H9 (cell line): ENCODE data around the gene SPAG6. TPM values are rescaled to one million over a fixed set of nuclear protein-coding genes. Genes with fewer than 3 reads are reported as not detected.

Experiments used
- DNase-seq: peaks from one replicate; pipeline ENCODE4 v3.0.0-alpha.2; 2017
- H2AFZ ChIP-seq: one replicate; pipeline ENCODE4 v1.6.1; 2013; ENCODE audit warnings: mild to moderate bottlenecking, low read length, control low read depth, moderate library complexity
- H2AK5ac ChIP-seq: 2 replicates; pipeline ENCODE4 v1.6.1; 2013; ENCODE audit warnings: low read length, control low read depth, mixed read lengths; ENCODE audit not compliant: insufficient read length
- H2BK120ac ChIP-seq: one replicate; pipeline ENCODE4 v1.6.1; 2013; ENCODE audit warnings: low read depth, mild to moderate bottlenecking, low read length, control low read depth, inconsistent platforms; ENCODE audit not compliant: poor library complexity, severe bottlenecking
- H2BK12ac ChIP-seq: 2 replicates; pipeline ENCODE4 v1.6.1; 2013; ENCODE audit warnings: low read length, control low read depth, mixed read lengths, low read depth; ENCODE audit not compliant: insufficient read length
- H2BK15ac ChIP-seq: 2 replicates; pipeline ENCODE4 v1.6.1; 2013; ENCODE audit warnings: low read depth, low read length, control low read depth
- H2BK20ac ChIP-seq: one replicate; pipeline ENCODE4 v1.6.1; 2013; ENCODE audit warnings: low read depth, mild to moderate bottlenecking, low read length, control low read depth, inconsistent platforms; ENCODE audit not compliant: poor library complexity, severe bottlenecking
- H2BK5ac ChIP-seq: 2 replicates; pipeline ENCODE4 v1.6.1; 2013; ENCODE audit warnings: low read length, control low read depth, mixed read lengths; ENCODE audit not compliant: insufficient read length
- H3K14ac ChIP-seq: 2 replicates; pipeline ENCODE4 v1.6.1; 2013; ENCODE audit warnings: low read length, control low read depth; ENCODE audit not compliant: insufficient read depth
- H3K18ac ChIP-seq: 2 replicates; pipeline ENCODE4 v1.6.1; 2013; ENCODE audit warnings: low read depth, mild to moderate bottlenecking, mixed read lengths, low read length, control low read depth; ENCODE audit not compliant: insufficient read length
- H3K23ac ChIP-seq: 2 replicates; pipeline ENCODE4 v1.6.1; 2013; ENCODE audit warnings: low read length, control low read depth, mixed read lengths, low read depth; ENCODE audit not compliant: insufficient read length
- H3K23me2 ChIP-seq: 2 replicates; pipeline ENCODE4 v1.6.1; 2013; ENCODE audit warnings: low read depth, mild to moderate bottlenecking, mixed read lengths, low read length, control low read depth; ENCODE audit not compliant: insufficient read length, poor library complexity, severe bottlenecking
- H3K27ac ChIP-seq: 2 replicates; pipeline ENCODE4 v1.5.1; 2013; ENCODE audit warnings: low read length, control low read depth, mixed read lengths, low read depth; ENCODE audit not compliant: insufficient read length
- H3K27me3 ChIP-seq: 2 replicates; pipeline ENCODE4 v1.6.1; 2013; ENCODE audit warnings: low read length, control low read depth, inconsistent platforms; ENCODE audit not compliant: insufficient read depth
- H3K4ac ChIP-seq: 2 replicates; pipeline ENCODE4 v1.6.1; 2013; ENCODE audit warnings: low read depth, mild to moderate bottlenecking, control low read depth, inconsistent platforms, low read length, moderate library complexity
- H3K4me1 ChIP-seq: 2 replicates; pipeline ENCODE4 v1.6.1; 2013; ENCODE audit warnings: low read length, control low read depth, inconsistent platforms; ENCODE audit not compliant: insufficient read depth
- H3K4me2 ChIP-seq: 2 replicates; pipeline ENCODE4 v1.6.1; 2013; ENCODE audit warnings: low read length, control low read depth, mixed read lengths; ENCODE audit not compliant: insufficient read length, insufficient read depth
- H3K56ac ChIP-seq: 2 replicates; pipeline ENCODE4 v1.6.1; 2013; ENCODE audit warnings: low read depth, mild to moderate bottlenecking, mixed read lengths, low read length, control low read depth; ENCODE audit not compliant: insufficient read length
- H3K79me1 ChIP-seq: 2 replicates; pipeline ENCODE4 v1.6.1; 2013; ENCODE audit warnings: low read depth, mild to moderate bottlenecking, moderate library complexity, low read length, control low read depth, inconsistent platforms; ENCODE audit not compliant: insufficient read depth, poor library complexity, severe bottlenecking
- H3K79me2 ChIP-seq: 2 replicates; pipeline ENCODE4 v1.6.1; 2013; ENCODE audit warnings: low read length, control low read depth, inconsistent platforms; ENCODE audit not compliant: insufficient read depth
- H3K9ac ChIP-seq: 2 replicates; pipeline ENCODE4 v1.6.1; 2013; ENCODE audit warnings: low read length, control low read depth, mixed read lengths; ENCODE audit not compliant: insufficient read length; ENCODE audit errors: extremely low read depth
- H3K9me3 ChIP-seq: one replicate; pipeline ENCODE4 v1.6.1; 2013; ENCODE audit warnings: low read depth, low read length, inconsistent platforms; ENCODE audit not compliant: control insufficient read depth
- H3T11ph ChIP-seq: one replicate; pipeline ENCODE4 v1.6.1; 2013; ENCODE audit warnings: mild to moderate bottlenecking, low read length, control low read depth, inconsistent platforms
- H4K20me1 ChIP-seq: one replicate; pipeline ENCODE4 v1.6.1; 2013; ENCODE audit not compliant: control insufficient read depth, insufficient read length, insufficient read depth
- H4K5ac ChIP-seq: 2 replicates; pipeline ENCODE4 v1.6.1; 2013; ENCODE audit warnings: low read depth, mild to moderate bottlenecking, mixed read lengths, low read length, control low read depth; ENCODE audit not compliant: insufficient read length
- H4K8ac ChIP-seq: replicated peaks from 2 replicates; pipeline ENCODE4 v1.6.1; 2013; ENCODE audit warnings: low read length, control low read depth, mixed read lengths, low read depth; ENCODE audit not compliant: insufficient read length
- H4K91ac ChIP-seq: 2 replicates; pipeline ENCODE4 v1.6.1; 2013; ENCODE audit warnings: low read depth, mild to moderate bottlenecking, moderate library complexity, mixed read lengths, low read length, control low read depth; ENCODE audit not compliant: insufficient read length
- H3K27ac Mint-ChIP-seq, 3 experiments: 2 replicates in 2 of 3; 3 replicates in 1 of 3; pipeline ENCODE4 v1.8.0; 2020 to 2021; ENCODE audit warnings: mixed read lengths in 3 of 3, mild to moderate bottlenecking in 1 of 3, moderate library complexity in 1 of 3
- H3K27me3 Mint-ChIP-seq: 2 replicates; pipeline ENCODE4 v1.8.0; 2021; ENCODE audit warnings: low read depth, mild to moderate bottlenecking, moderate library complexity, mixed read lengths
- H3K36me3 Mint-ChIP-seq, 3 experiments: 2 replicates in 2 of 3; 3 replicates in 1 of 3; pipeline ENCODE4 v1.8.0; 2020 to 2021; ENCODE audit warnings: low read depth in 3 of 3, mixed read lengths in 3 of 3; ENCODE audit not compliant: insufficient read depth in 1 of 3
- H3K4me1 Mint-ChIP-seq, 2 experiments: 2 replicates each; pipeline ENCODE4 v1.8.0; 2020; ENCODE audit warnings: mixed read lengths in 2 of 2
- H3K4me3 Mint-ChIP-seq, 2 experiments: 2 replicates in 1 of 2; 3 replicates in 1 of 2; pipeline ENCODE4 v1.8.0; 2020 to 2021; ENCODE audit warnings: mild to moderate bottlenecking in 2 of 2, mixed read lengths in 2 of 2, moderate library complexity in 1 of 2
- H3K9me3 Mint-ChIP-seq, 2 experiments: 2 replicates in 1 of 2; 3 replicates in 1 of 2; pipeline ENCODE4 v1.8.0; 2020; ENCODE audit warnings: mild to moderate bottlenecking in 2 of 2, mixed read lengths in 2 of 2, moderate library complexity in 1 of 2
- CTCF ChIP-seq: fragments of 200-600 bp; sonication (generic); conservative IDR thresholded peaks from 3 replicates; pipeline ENCODE4 v1.8.0; 2021; ENCODE audit warnings: antibody characterized with exemption, mild to moderate bottlenecking
- WGBS: extraction: QIAGEN DNeasy Blood & Tissue Kit; methylation state at CpG from one replicate; pipeline ENCODE4 v1.1.7; 2013; ENCODE audit warnings: missing lambda C conversion rate, low lambda C conversion rate, mixed read lengths; ENCODE audit not compliant: insufficient read length; ENCODE audit errors: extremely low coverage; 5-methylcytosine and 5-hydroxymethylcytosine counted together
- total RNA-seq: library from RNA; stranded (reverse); gene quantifications from 2 replicates; pipeline ENCODE4 v1.2.1, GENCODE V29; 2021

Gene SPAG6
- total RNA-seq, 1 experiment from 2014 or later, result 0.24 TPM

- no peaks in the 10 kb centered on the region for H3K36me3 Mint-ChIP-seq
- Histone ChIP-seq H3K79me1 (no peaks in the 10 kb centered on the region), H2AFZ (no peak overlapping the region), H3K18ac (no peak overlapping the region), H3K9me3 (no peaks in the 10 kb centered on the region), H3K79me2 (no peaks in the 10 kb centered on the region), H2BK5ac (no peak overlapping the region), H3K56ac (no peak overlapping the region), H3K9ac (no peak overlapping the region), H3K4me1 (no peaks in the 10 kb centered on the region), H3K4me2 (no peak overlapping the region), H4K20me1 (no peaks in the 10 kb centered on the region), H4K8ac (no peak overlapping the region), H2BK12ac (no peak overlapping the region), H2BK20ac (no peak overlapping the region), H3T11ph (no peak overlapping the region), H3K14ac (no peak overlapping the region), H4K5ac (no peak overlapping the region), H3K23ac (no peak overlapping the region), H3K4ac (no peak overlapping the region), H2BK120ac (no peak overlapping the region), H2AK5ac (no peak overlapping the region), H2BK15ac (no peak overlapping the region), H3K27ac (no peak overlapping the region), H4K91ac (no peak overlapping the region), H3K23me2 (no peaks in the 10 kb centered on the region), H3K27me3 (no peaks in the 10 kb centered on the region)
- H3K4me3 Mint-ChIP-seq, result no peak overlapping the region
- H3K27me3 Mint-ChIP-seq, result no peaks in the 10 kb centered on the region; the same call in none of the 2 replicates
- 0 out of 4 replicates have a peak, but pooled peaks cover 0 to 7% of the 10 kb centered on the region in 2 experiments for H3K4me1 Mint-ChIP-seq
- no peak for TF ChIP-seq CTCF
- WGBS, result no CpG with 5 or more reads among the region's 7 CpGs
- no peaks in the 10 kb centered on the region for H3K9me3 Mint-ChIP-seq
- H3K27ac Mint-ChIP-seq, result no peak overlapping the region
- DNase-seq, result no peak
Observed at GRCh38 chr10:22460101-22460500, 114.8 kb downstream of the SPAG6 start.
